ENCODE data around the gene TOR4A. TPM values are rescaled to one million over a fixed set of nuclear protein-coding genes. Genes with fewer than 3 reads are reported as not detected.

The TOR4A gene
- total RNA-seq, 8 experiments from 2014 or later = 0.11 to 14.2 (median 0.71) TPM

- no peak overlapping the region for H3K27ac ChIP-seq
- peaks cover 62 to 73% of the 10 kb centered on the region in 2 donors for H3K4me1 ChIP-seq (replicated peaks in 1 of 2)
- whole genome bisulfite sequencing, 10 experiments = 80 to 96% (median 87%) methylated on average over 2 to 5 of the region's 27 CpGs; no CpG with 5 or more reads in 7 of the 10 experiments
- in situ Hi-C loops (cut with MboI; ENCODE audit: low pct_unique_long_range_greater_than_20kb in 2 of 9, low sequenced_read_pairs in 9 of 9, unreplicated experiment in 9 of 9) = loop anchor here in 6 of 9 experiments (25.0 kb wide), 2 partner anchors 101 to 226 kb away; partner anchors contain the start of genes EXD3 (in 5 of the 6) and NOXA1 (in 5 of the 6)
- ATAC-seq (replicated peaks in 6 of 8) = peak in 3 of 8 experiments; percentile 4 to 22 (median 12)
- no peak overlapping the region for H3K4me3 ChIP-seq
Measured at GRCh38 chr9:137311171-137311985, 33.9 kb downstream of the TOR4A start.

- WGBS, 10 experiments = 80 to 92% (median 83%) methylated on average over 2 to 5 of the region's 28 CpGs; no CpG with 5 or more reads in 7 of the 10 experiments
- Histone ChIP-seq H3K27ac (no peak overlapping the region), H3K4me1 (replicated peaks in 1 of 2) (peaks cover 58 to 73% of the 10 kb centered on the region in 2 donors), H3K4me3 (no peak overlapping the region)
- ATAC-seq (replicated peaks in 6 of 8) = no peak
- in situ Hi-C loops (cut with MboI; ENCODE audit: low pct_unique_long_range_greater_than_20kb in 2 of 9, low sequenced_read_pairs in 9 of 9, unreplicated experiment in 9 of 9) = loop anchor here in 6 of 9 experiments (25.0 kb wide), 2 partner anchors 100 to 225 kb away; partner anchors contain the start of genes EXD3 (in 5 of the 6) and NOXA1 (in 5 of the 6)
Measured at GRCh38 chr9:137311986-137312851, 34.7 kb downstream of the TOR4A start.

DNA sequence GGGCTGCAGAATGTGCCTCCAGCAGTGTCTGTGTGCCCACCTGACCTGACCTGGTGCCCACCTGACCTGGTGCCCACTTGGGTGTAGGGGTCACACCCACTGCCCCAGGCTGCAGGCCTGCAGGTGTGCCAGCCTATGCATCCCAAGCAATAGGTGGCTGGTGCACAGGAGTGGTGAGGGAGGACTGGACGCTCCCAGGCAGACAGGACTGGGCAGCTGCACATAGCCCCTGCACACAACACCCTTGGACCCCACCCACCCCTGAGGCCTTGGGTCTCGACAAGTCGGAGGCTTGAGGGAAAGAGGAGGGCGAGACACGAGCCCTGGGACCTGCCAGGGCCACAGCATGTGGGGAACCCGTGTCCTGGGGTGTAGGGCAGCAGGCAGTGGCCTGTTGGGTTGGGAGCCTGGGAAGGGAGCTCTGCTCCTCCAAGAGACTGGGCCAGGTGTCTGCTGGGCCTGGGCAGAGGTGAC is 35.4 kb downstream of the TOR4A start:
- H3K4me3 ChIP-seq = no peak overlapping the region
- ATAC-seq (replicated peaks in 6 of 8) = no peak
- H3K4me1 ChIP-seq (replicated peaks in 1 of 2) = peaks cover 53 to 73% of the 10 kb centered on the region in 2 donors
- WGBS, 10 experiments = 40% methylated on average over 1 of the region's 6 CpGs; no CpG with 5 or more reads in 9 of the 10 experiments
- in situ Hi-C loops (cut with MboI; ENCODE audit: low pct_unique_long_range_greater_than_20kb in 2 of 9, low sequenced_read_pairs in 9 of 9, unreplicated experiment in 9 of 9) = loop anchor here in 6 of 9 experiments (25.0 kb wide), 2 partner anchors 99 to 224 kb away; partner anchors contain the start of genes EXD3 (in 5 of the 6) and NOXA1 (in 5 of the 6)
- H3K27ac ChIP-seq = no peak overlapping the region

GRCh38 chr9:137313326-137313936 is 35.9 kb downstream of the TOR4A start:
- WGBS, 10 experiments = 60 to 65% methylated on average over 1 to 2 of the region's 9 CpGs; no CpG with 5 or more reads in 8 of the 10 experiments
- in situ Hi-C loops (cut with MboI; ENCODE audit: low pct_unique_long_range_greater_than_20kb in 2 of 9, low sequenced_read_pairs in 9 of 9, unreplicated experiment in 9 of 9) = loop anchor here in 6 of 9 experiments (25.0 kb wide), 2 partner anchors 99 to 224 kb away; partner anchors contain the start of genes EXD3 (in 5 of the 6) and NOXA1 (in 5 of the 6)
- peaks cover 52 to 73% of the 10 kb centered on the region in 2 donors for H3K4me1 ChIP-seq (replicated peaks in 1 of 2)
- no peak overlapping the region for H3K4me3 ChIP-seq
- ATAC-seq (replicated peaks in 6 of 8) = peak in 2 of 8 experiments; percentile 4 to 15
- peak overlapping the region in 1 of 2 donors; percentile 70 for H3K27ac ChIP-seq

- ATAC-seq (replicated peaks in 6 of 8) = no peak
- Histone ChIP-seq H3K27ac (peak overlapping the region in 1 of 2 donors; percentile 70), H3K4me3 (no peak overlapping the region), H3K4me1 (replicated peaks in 1 of 2) (peaks cover 53 to 72% of the 10 kb centered on the region in 2 donors)
- 58 to 100% (median 80%) methylated on average over 1 to 4 of the region's 24 CpGs; no CpG with 5 or more reads in 7 of the 10 experiments for WGBS, 10 experiments
- in situ Hi-C loops (cut with MboI; ENCODE audit: low pct_unique_long_range_greater_than_20kb in 2 of 9, low sequenced_read_pairs in 9 of 9, unreplicated experiment in 9 of 9) = loop anchor here in 6 of 9 experiments (25.0 kb wide), 2 partner anchors 98 to 223 kb away; partner anchors contain the start of genes EXD3 (in 5 of the 6) and NOXA1 (in 5 of the 6)
Measured at GRCh38 chr9:137313956-137314560, 36.5 kb downstream of the TOR4A start.

DNA sequence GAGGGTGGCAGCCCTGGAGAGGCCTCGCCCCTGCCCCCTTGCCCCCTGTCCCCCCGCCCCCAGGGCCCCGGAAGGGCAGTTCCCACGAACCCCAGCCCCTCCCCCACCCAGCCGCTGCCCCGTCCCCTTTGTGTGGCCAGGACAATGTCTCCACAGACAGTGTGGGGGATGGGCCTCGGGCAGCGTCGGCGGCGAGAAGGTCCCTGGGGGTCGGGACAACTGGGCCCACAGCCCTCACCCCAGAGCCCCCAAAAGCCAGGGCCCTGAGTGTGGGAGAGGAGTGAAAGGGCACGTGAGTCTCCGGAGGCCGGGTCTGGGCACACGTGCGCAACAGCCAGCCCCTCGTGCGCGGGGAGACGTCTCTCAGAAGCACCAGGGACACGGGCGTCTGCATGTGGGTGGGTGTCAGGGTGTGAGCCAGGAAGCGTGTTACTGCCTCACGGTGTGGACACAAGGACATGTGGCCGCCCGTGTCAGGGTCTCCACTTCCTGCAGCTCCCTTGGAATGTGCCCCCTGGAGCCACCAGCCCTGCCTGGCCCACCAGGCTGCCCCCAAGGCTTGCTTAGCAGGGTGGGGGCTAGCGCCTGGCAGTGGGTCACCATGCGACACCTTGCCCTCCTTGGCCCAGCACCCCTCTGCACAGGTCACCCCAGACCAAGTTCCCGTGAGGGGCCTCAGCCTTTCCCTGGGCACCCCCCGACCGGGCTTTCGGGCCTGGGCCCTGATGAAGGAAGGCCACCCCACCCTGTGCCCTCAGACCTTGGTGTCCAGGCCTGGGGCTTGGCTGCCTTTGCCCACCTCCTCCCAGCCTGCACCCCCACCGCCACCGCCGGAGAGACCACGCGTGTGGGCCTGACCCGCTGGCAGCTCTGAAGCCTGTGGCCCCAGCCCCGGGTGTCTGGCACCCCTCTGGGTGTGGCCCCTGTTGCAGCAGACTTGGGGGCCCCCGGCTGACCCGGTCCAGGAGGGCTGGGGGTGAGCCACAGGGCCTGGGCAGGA is 37.3 kb downstream of the TOR4A start:
- Histone ChIP-seq H3K27ac (peak overlapping the region in 1 of 2 donors; percentile 70), H3K4me1 (replicated peaks in 1 of 2) (peaks cover 53 to 75% of the 10 kb centered on the region in 2 donors), H3K4me3 (no peak overlapping the region)
- in situ Hi-C loops (cut with MboI; ENCODE audit: low pct_unique_long_range_greater_than_20kb in 2 of 9, low sequenced_read_pairs in 9 of 9, unreplicated experiment in 9 of 9) = loop anchor here in 6 of 9 experiments (25.0 kb wide), 2 partner anchors 97 to 222 kb away; partner anchors contain the start of genes EXD3 (in 5 of the 6) and NOXA1 (in 5 of the 6)
- peak in 3 of 8 experiments; percentile 0 to 4 (median 0) for ATAC-seq (replicated peaks in 6 of 8)
- WGBS, 10 experiments = 80% methylated on average over 1 of the region's 42 CpGs; no CpG with 5 or more reads in 9 of the 10 experiments

GRCh38 chr9:137315581-137316011 is 38.1 kb downstream of the TOR4A start:
- 24 to 44% methylated on average over 5 to 6 of the region's 18 CpGs; no CpG with 5 or more reads in 8 of the 10 experiments for WGBS, 10 experiments
- peak in 5 of 8 experiments; percentile 1 to 36 (median 23) for ATAC-seq (replicated peaks in 6 of 8)
- peak overlapping the region in 1 of 2 donors; percentile 70 for H3K27ac ChIP-seq
- peak overlapping the region in 2 of 5 donors; percentile 4 to 16 for H3K4me3 ChIP-seq
- in situ Hi-C loops (cut with MboI; ENCODE audit: low pct_unique_long_range_greater_than_20kb in 2 of 9, low sequenced_read_pairs in 9 of 9, unreplicated experiment in 9 of 9) = loop anchor here in 6 of 9 experiments (25.0 kb wide), 2 partner anchors 97 to 222 kb away; partner anchors contain the start of genes EXD3 (in 5 of the 6) and NOXA1 (in 5 of the 6)
- peaks cover 59 to 76% of the 10 kb centered on the region in 2 donors for H3K4me1 ChIP-seq (replicated peaks in 1 of 2)

DNA sequence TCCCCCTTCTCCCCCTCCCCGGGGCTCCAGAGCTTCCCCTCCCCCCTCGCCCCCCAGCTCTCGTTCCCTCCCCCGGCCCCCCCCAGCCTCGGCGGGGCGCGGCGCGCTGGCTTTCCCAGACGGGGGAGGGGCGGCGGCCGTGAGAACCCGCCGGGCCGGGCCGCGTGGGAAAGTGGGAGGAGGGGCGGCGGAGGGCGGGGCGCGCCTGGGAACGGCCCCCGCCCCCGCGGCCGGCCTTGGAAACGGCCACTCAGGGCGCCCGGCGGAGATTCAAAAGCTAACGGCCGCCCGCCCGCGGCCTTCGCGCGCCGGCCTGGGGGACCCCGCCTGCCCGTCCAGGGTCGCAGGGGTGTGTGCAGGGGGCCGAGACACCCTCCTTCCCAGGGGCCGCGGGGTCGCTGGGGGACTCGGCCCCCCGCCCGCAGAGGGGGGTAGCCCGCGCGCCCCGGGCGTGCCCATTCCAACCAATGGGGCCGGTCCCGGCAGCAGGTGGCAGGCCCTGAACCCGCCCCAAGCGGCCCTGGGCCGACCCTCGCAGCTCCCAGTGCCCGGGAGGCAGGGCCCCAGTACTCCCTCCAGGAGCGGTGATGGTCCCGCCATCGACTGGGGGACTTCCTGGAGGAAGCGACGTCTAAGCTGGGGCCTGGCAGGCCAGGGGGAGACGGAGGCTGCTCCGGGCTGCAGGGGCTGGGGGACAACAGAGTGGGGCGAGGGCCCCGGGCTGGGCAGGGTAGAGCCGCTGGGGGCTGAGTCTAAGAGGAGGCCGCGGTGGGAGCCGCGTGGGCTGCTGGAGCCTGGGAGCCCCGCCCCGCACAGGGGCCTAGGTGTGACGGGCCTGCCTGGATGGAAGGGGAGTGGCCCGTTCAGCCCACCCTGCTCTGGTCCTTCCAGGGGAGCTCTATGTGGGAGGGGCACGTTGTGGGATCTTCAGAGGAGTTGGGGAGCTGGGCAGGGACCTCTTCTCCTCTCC is 38.8 kb downstream of the TOR4A start:
- in situ Hi-C loops (cut with MboI; ENCODE audit: low pct_unique_long_range_greater_than_20kb in 2 of 9, low sequenced_read_pairs in 9 of 9, unreplicated experiment in 9 of 9) = loop anchor here in 6 of 9 experiments (25.0 kb wide), 2 partner anchors 96 to 221 kb away; partner anchors contain the start of genes EXD3 (in 5 of the 6) and NOXA1 (in 5 of the 6)
- peak overlapping the region in 2 of 5 donors; percentile 4 to 16 for H3K4me3 ChIP-seq
- ATAC-seq (replicated peaks in 6 of 8) = peak; percentile 26 to 74 (median 54)
- WGBS, 10 experiments = no CpG with 5 or more reads among the region's 83 CpGs
- peak overlapping the region in 1 of 2 donors; percentile 22 for H3K27ac ChIP-seq
- peaks cover 58 to 76% of the 10 kb centered on the region in 2 donors for H3K4me1 ChIP-seq (replicated peaks in 1 of 2)

DNA sequence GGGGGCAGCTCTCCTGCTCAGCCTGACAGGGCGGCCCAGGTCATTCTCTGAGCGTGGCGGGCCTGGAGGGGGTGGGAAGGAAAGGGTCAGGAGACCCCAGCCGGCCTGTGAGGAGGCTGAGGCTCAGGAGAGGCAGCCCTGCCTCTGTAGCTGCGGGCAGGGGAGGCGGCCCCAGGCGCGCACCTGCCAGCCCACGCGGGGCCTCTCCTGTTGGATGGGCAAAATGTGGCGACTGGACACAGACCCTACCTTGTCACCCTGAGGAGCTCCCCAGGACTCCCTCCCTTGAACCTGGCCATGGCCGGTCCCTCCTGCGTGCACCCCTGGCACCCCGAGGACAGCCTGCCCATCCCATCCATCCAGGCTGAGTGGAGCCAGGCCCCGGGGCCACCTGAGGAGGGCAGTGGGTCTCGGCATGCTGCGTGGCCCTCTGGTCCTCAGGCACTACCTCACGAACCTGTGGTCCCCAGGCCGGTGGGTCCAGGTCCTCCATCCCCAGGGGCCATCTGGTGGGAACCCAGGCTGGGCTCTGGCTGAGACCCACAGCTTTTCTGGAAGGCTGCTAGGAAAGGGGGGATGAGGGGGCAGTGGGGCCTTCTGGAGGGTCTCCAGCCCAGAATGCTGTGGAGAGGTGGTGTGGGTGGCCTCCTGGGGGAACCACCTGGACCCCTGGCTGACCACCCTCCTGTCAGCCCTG is 39.6 kb downstream of the TOR4A start:
- in situ Hi-C loops (cut with MboI; ENCODE audit: low pct_unique_long_range_greater_than_20kb in 2 of 9, low sequenced_read_pairs in 9 of 9, unreplicated experiment in 9 of 9) = loop anchor here in 6 of 9 experiments (25.0 kb wide), 2 partner anchors 95 to 220 kb away; partner anchors contain the start of genes EXD3 (in 5 of the 6) and NOXA1 (in 5 of the 6)
- no peak for ATAC-seq (replicated peaks in 6 of 8)
- peaks cover 58 to 74% of the 10 kb centered on the region in 2 donors for H3K4me1 ChIP-seq (replicated peaks in 1 of 2)
- H3K27ac ChIP-seq = no peak overlapping the region
- 100% methylated on average over 1 of the region's 19 CpGs; no CpG with 5 or more reads in 9 of the 10 experiments for WGBS, 10 experiments
- no peak overlapping the region for H3K4me3 ChIP-seq

Data from motor neuron (in vitro differentiated cells).